GM08714 (cell line): ENCODE data around the gene IL17RB.

Experiments used
- H3K4me3 ChIP-seq: fragments of 200-500 bp; sonication (Bioruptor generic); 2 replicates; pipeline ENCODE4 v1.5.1; 2014; ENCODE audit warnings: mild to moderate bottlenecking, low read length, inconsistent platforms
- ZNF274 ChIP-seq: IDR thresholded peaks from 2 replicates; pipeline ENCODE4 v1.6.1; 2012; ENCODE audit warnings: mild to moderate bottlenecking, low read depth, low read length

The IL17RB gene

DNA sequence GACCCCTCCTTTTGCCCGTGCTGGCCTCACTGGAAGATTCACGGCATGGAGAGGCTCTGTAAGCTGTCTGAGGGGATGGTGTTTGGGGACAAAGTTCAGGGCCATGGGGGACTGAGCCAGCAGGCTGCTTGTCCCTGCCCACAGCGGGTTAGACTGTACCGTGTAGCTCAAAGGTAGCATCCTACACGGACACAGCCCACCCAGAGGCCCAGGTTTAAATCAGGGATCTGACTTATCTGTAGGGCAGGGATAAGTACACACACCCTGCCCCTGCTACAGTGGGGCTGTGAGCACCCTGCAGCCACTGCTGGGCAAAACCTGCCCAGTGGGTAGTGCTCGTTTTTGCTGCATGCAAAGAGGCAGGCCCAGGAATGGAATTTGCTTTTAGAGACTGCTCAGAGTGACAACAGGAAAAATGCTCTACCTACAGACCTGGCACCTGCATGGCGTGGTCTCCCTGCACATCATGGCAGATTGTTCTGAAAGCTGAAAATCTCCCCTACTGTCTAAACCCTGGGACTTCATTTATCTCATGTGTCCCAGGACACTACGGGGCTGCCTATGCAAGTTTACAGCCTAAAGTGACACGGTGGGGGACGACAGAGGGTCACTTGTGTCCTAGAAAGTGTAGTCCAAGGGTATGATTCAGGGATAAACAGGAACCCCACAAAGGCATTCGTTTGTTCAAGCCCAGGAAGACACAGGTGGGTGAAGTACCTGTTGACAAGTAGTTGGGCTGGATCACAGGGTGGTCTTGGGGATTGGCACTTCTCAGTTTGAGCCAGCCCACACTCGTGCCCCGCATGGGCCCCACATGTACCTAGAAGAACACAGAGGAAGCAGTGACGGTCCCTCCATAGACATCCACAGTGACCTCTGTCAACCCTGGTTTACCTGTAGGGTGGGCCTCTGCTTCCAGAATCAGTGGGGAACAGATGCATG, 27.9 kb upstream of the IL17RB start:
- no peak for TF ChIP-seq ZNF274

DNA sequence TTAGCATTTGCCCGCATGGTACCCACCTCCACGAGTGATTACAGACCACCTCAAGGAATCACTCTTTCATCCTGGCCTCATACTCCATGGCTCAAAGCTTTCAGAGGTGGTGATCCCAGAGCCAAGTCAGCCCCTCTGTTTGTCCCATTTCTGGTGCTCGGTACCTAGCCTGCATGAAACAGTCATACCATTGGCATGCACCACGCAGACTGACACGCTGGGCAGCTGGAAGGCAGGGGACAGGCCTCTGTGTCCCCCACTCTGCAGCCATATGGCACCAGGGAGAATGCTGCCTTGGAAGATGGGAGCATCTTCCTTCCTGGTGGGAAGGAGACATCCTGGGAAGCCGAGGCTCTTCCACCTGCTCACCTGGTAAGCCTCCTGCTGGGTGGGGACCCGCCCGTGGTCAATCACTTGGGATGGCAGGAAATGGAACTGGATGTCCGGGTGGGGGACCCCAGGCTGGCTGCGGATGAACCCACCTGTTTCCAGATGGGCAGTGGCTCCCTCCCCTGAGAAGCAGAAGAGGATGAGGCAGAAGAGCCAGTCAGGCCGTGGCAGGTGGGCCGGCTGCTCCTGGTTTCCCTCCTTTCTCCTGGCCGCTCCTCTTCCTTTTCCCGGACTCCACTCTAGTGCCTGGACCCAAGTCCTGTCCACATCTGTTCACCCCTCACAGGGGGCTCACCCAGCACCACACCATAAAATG, 27.1 kb upstream of the IL17RB start:
- TF ChIP-seq ZNF274: no peak
- no peak overlapping the region for H3K4me3 ChIP-seq

More for the DNA sequence above, 27.9 kb upstream of the IL17RB start:
- H3K4me3 ChIP-seq: no peak overlapping the region

DNA sequence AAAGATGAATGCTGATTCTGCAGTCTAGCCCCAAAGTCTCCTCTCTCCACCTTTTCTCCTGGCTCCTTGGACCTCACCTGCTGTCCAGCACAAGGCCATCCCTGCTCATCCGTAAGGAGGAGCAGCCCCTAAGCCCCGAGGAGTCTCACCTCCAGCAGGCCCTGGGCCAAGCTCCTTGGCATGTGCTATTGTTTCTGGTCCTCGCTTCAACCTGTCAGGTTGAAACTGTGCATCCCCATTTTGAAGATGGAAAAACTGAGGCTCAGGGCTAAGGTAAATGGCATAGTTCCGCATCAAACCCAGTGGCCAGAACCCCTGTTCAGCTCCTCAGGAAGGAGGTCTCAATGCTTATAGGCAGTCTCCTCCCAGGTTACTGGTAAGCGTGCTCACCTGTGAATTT, 26.3 kb upstream of the IL17RB start:
- TF ChIP-seq ZNF274: no peak
- H3K4me3 ChIP-seq: no peak overlapping the region

- TF ChIP-seq ZNF274: no peak
- no peak overlapping the region for H3K4me3 ChIP-seq
These were observed 25.4 kb upstream of the IL17RB start for GRCh38 chr3:53820756-53821580.

DNA sequence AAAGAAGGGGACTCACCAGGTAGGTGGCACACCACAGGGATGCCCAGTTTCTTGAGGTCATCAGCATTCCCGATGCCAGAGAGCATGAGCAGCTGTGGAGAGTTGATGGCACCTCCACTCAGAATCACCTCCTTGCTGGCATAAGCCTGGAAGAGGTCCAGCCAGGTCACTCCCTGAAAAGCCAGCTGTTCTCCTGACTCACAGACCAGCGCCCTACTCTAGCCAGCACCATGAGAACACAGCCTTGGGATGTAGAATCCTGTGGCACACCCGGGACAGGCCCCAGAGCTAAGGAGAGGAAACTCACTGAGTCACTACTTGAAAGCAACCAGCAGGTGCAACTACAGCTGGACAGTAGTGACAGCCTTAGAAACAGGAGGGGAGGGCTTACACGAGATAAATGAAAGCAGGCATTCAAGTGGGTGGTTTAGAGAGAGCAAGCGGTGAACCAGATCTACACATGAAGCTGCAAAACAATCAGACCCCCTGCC, 24.7 kb upstream of the IL17RB start:
- H3K4me3 ChIP-seq: no peak overlapping the region
- TF ChIP-seq ZNF274: no peak

- TF ChIP-seq ZNF274: no peak
- H3K4me3 ChIP-seq: no peak overlapping the region
These were observed 24.0 kb upstream of the IL17RB start for GRCh38 chr3:53822331-53822741.

GRCh38 chr3:53823026-53823955, 23.1 kb upstream of the IL17RB start:
- TF ChIP-seq ZNF274: no peak

DNA sequence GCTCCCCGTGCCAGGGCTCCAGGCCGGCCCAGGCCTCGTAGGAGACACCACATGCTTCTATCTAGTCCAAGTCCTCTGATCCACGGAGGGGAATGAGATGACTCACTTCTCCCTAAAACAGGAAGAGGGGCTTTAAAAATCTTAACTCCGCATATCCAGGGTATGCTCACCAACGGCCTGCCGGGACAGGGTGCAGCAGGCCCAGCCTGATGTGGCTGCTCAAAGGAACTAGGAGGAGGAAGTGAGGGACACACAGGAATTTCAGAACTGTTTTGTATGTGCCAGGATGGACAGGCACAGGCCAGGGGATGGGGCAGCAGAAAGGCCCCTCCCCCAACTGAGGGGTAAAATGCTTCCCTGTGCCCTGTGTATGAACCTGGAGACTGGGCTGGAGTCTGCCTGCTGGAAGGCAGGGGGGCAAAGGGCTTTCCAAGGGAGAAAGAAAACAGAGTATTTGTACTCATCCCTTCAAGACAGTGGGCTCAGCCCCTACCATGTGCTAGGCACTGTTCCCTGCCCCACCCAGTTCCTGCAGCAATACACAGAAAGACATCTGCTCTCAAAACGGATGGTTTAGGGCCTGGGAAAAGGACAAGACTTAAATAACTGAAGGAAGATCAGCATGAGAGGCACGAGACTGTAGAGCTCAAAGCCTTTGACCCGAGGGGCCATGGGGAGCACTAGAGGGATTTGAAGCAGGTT, 22.3 kb upstream of the IL17RB start:
- no peak for TF ChIP-seq ZNF274

More at GRCh38 chr3:53823026-53823955, 23.1 kb upstream of the IL17RB start:
- no peak overlapping the region for H3K4me3 ChIP-seq

DNA sequence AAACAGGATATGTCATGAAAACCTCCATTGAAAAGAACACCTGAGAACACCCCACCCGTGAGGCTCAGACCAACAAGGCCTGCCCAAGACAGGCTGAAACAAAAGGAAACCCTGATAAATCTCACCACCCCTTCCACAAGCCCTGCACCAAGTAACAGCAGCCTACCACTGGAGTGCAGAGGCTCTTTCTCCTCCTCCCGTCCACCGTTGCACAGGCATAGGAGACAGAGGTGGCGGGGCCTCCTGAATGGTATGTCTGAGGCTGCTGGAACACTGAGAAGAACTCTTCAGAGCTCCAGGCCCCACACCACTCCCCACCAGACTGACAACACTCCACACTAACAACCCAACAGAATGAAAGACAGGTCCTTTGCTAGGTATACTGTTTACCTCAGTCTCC, 21.6 kb upstream of the IL17RB start:
- H3K4me3 ChIP-seq: no peak overlapping the region
- no peak for TF ChIP-seq ZNF274

More for the DNA sequence above, 22.3 kb upstream of the IL17RB start:
- no peak overlapping the region for H3K4me3 ChIP-seq

DNA sequence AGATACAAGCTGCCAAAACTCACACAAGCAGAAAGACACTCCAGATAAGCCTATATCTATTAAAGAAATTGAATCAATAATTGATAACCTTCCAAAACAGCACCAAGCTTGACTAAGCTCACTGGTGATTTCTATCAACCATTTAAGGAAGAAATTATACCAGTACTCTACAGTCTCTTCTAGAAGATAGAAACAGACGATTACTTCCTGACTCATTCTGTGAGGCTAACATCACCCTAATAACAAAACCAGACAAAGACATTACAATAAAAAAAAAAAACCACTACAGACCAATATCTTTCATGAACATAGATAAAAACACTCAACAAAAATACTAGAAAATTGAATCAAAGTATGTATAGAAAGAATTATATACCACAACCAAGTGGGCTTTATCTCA, 20.3 kb upstream of the IL17RB start:
- no peak overlapping the region for H3K4me3 ChIP-seq
- TF ChIP-seq ZNF274: no peak

DNA sequence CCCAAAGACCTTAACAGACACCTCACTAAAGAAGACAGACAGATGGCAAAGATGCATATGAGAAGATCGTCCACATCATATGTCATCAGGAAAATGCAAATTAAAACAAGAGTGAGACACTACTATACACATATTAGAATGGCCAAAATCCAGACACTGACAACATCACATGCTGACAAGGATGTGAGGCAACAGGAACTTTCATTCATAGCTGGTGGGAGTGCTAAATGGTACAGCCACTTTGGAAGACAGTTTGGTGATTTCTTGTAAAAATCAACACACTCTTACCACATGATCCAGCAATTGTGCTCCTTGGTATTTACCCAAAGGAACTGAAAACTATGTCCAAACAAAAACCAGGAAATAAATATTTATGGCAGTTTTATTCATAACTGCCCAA, 17.8 kb upstream of the IL17RB start:
- H3K4me3 ChIP-seq: no peak overlapping the region
- no peak for TF ChIP-seq ZNF274

GRCh38 chr3:53829605-53830004, 16.8 kb upstream of the IL17RB start:
- H3K4me3 ChIP-seq: no peak overlapping the region
- no peak for TF ChIP-seq ZNF274

- no peak for TF ChIP-seq ZNF274
- no peak overlapping the region for H3K4me3 ChIP-seq
These were observed 15.4 kb upstream of the IL17RB start for GRCh38 chr3:53830944-53831343.
